OCI-LY1 (cell line): ENCODE data around the gene AP3B2.

Source experiments
- CTCF ChIP-seq: fragments of 200-600 bp; sonication (generic), shearing (Covaris generic); IDR thresholded peaks from 2 replicates; pipeline ENCODE4 v1.5.1; 2017; ENCODE audit warnings: mild to moderate bottlenecking, antibody characterized with exemption, low read length, moderate library complexity, mixed read lengths
- EZH2 ChIP-seq: fragments of 200-600 bp; sonication (generic), shearing (Covaris generic); IDR thresholded peaks from 2 replicates; pipeline ENCODE4 v1.8.0; 2017; ENCODE audit warnings: borderline replicate concordance, mixed run types, mild to moderate bottlenecking, antibody characterized with exemption, low read length, moderate library complexity, mixed read lengths

DNA sequence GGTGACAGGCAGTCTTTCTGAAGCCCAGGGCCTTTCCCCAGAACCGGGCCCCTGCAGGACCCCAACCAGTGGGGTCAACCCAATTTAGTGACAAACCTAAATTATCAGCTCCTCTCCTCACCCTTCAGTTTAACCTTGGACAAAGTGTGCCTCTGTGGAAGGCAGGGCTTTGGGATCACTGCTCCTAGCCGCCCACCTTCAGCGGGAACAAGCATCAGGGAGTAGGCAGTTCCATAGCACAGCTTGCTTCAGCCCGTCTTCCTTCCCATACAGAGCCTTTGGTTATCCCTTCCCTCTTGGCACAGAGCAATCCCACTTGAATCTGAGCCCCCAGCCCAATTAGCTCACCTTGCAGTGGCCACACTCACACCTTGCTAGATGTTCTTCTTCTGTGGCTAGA, 5.3 kb upstream of the AP3B2 start:
- no peak for TF ChIP-seq CTCF
- no peak for TF ChIP-seq EZH2
